H1 (cell line): ENCODE data around the gene ANK3. TPM values are rescaled to one million over a fixed set of nuclear protein-coding genes. Genes with fewer than 3 reads are reported as not detected.

ENCODE experiments used
- CTCF ChIA-PET: fragments of 300-600 bp; sonication (Branson Sonifier 250); formaldehyde crosslinking; loops from one replicate; lab custom pipeline; 2021; ENCODE audit not compliant: partially characterized antibody; lab: Charles Lee
- POLR2A ChIA-PET: fragments of 300-600 bp; sonication (Branson Sonifier 250); formaldehyde crosslinking; loops from one replicate; lab custom pipeline; 2021; ENCODE audit warnings: inconsistent platforms; ENCODE audit not compliant: partially characterized antibody; lab: Charles Lee
- DNase-seq, 2 experiments: peaks; one replicate each; pipeline versions ENCODE4 v3.0.0 to v3.0.0-alpha.2; 2010 to 2022; ENCODE audit warnings: low spot score in 2 of 2, low read depth in 1 of 2, mixed read lengths in 1 of 2
- FAIRE-seq: peaks from 2 replicates; lab custom pipeline; 2011; peaks lifted over from hg19 to GRCh38; lab: Jason Lieb, UNC
- H2AFZ ChIP-seq: 2 replicates; pipeline ENCODE4 v1.8.1; 2012; ENCODE audit warnings: low read length, inconsistent platforms
- H2AK5ac ChIP-seq: 2 replicates; pipeline ENCODE4 v1.6.1; 2013; ENCODE audit warnings: low read depth, low read length
- H2BK120ac ChIP-seq: replicated peaks from 2 replicates; pipeline ENCODE3; 2013; ENCODE audit warnings: low read depth, low read length, inconsistent platforms
- H2BK12ac ChIP-seq: 2 replicates; pipeline ENCODE4 v1.6.1; 2013; ENCODE audit warnings: low read depth, low read length
- H2BK15ac ChIP-seq: 2 replicates; pipeline ENCODE4 v1.6.1; 2013; ENCODE audit warnings: low read length
- H2BK20ac ChIP-seq: 2 replicates; pipeline ENCODE4 v1.6.1; 2013; ENCODE audit warnings: low read length
- H2BK5ac ChIP-seq: 2 replicates; pipeline ENCODE4 v1.6.1; 2013; ENCODE audit warnings: low read depth, low read length
- H3K14ac ChIP-seq: 2 replicates; pipeline ENCODE4 v1.6.1; 2013; ENCODE audit warnings: inconsistent platforms; ENCODE audit not compliant: insufficient read length
- H3K18ac ChIP-seq: 2 replicates; pipeline ENCODE4 v1.6.1; 2013; ENCODE audit warnings: low read length; ENCODE audit errors: extremely low read depth
- H3K23ac ChIP-seq: 2 replicates; pipeline ENCODE4 v1.6.1; 2013; ENCODE audit warnings: inconsistent platforms; ENCODE audit not compliant: insufficient read length
- H3K23me2 ChIP-seq: 2 replicates; pipeline ENCODE4 v1.6.1; 2013; ENCODE audit warnings: low read depth, low read length
- H3K27ac ChIP-seq: 2 replicates; pipeline ENCODE4 v1.6.1; 2011; ENCODE audit warnings: low read depth, low read length, inconsistent platforms
- H3K27me3 ChIP-seq, 4 experiments: replicated peaks in 1 of 4; 1 replicate in 1 of 4; 2 replicates in 3 of 4; pipeline versions ENCODE4 v1.6.1 to v1.8.1; 2011 to 2013; ENCODE audit warnings: low read length in 3 of 4, mild to moderate bottlenecking in 3 of 4, inconsistent platforms in 2 of 4, mixed read lengths in 2 of 4, moderate library complexity in 1 of 4; ENCODE audit not compliant: control insufficient read depth in 3 of 4, insufficient read depth in 3 of 4; ENCODE audit errors: extremely low read depth in 1 of 4
- H3K36me3 ChIP-seq, 4 experiments: 2 replicates each; pipeline versions ENCODE4 v1.6.1 to v1.8.1; 2011 to 2013; ENCODE audit warnings: mild to moderate bottlenecking in 4 of 4, low read length in 3 of 4, moderate library complexity in 2 of 4, control low read depth in 1 of 4, inconsistent platforms in 1 of 4; ENCODE audit not compliant: insufficient read depth in 4 of 4, control insufficient read depth in 2 of 4
- H3K4ac ChIP-seq: replicated peaks from 2 replicates; pipeline ENCODE3; 2013; ENCODE audit warnings: low read length, low read depth, mixed read lengths, inconsistent platforms; ENCODE audit not compliant: insufficient read length
- H3K4me1 ChIP-seq, 4 experiments: replicated peaks in 1 of 4; 1 replicate in 1 of 4; 2 replicates in 3 of 4; pipeline versions ENCODE4 v1.6.1 to v1.8.1; 2011 to 2013; ENCODE audit warnings: low read length in 3 of 4, inconsistent platforms in 2 of 4, mixed read lengths in 1 of 4; ENCODE audit not compliant: insufficient read depth in 4 of 4, control insufficient read depth in 3 of 4
- H3K4me2 ChIP-seq, 2 experiments: 2 replicates each; pipeline versions ENCODE4 v1.6.1 to v1.8.1; 2011 to 2013; ENCODE audit warnings: low read depth in 2 of 2, low read length in 2 of 2, control low read depth in 1 of 2, inconsistent platforms in 1 of 2, mild to moderate bottlenecking in 1 of 2; ENCODE audit not compliant: insufficient read depth in 1 of 2
- H3K4me3 ChIP-seq, 4 experiments: fragments of 200-600, 300-600 bp in 1 of 4; sonication (generic), shearing (Covaris generic), sonication (Bioruptor Twin) in 1 of 4; 2 replicates each; pipeline versions ENCODE4 v1.5.1 to v1.8.1; 2011 to 2016; ENCODE audit warnings: low read length in 4 of 4, low read depth in 3 of 4, control low read depth in 2 of 4, inconsistent platforms in 2 of 4, mild to moderate bottlenecking in 2 of 4, mixed read lengths in 1 of 4, moderate library complexity in 1 of 4; ENCODE audit not compliant: insufficient read depth in 2 of 4; ENCODE audit errors: extremely low read depth in 1 of 4
- H3K56ac ChIP-seq: replicated peaks from 2 replicates; pipeline ENCODE3; 2013; ENCODE audit warnings: low read depth, mild to moderate bottlenecking, mixed read lengths, low read length, inconsistent platforms; ENCODE audit not compliant: insufficient read length
- H3K79me1 ChIP-seq: 2 replicates; pipeline ENCODE4 v1.6.1; 2013; ENCODE audit warnings: low read depth, low read length, control low read depth
- H3K79me2 ChIP-seq, 2 experiments: 2 replicates each; pipeline versions ENCODE4 v1.6.1 to v1.8.1; 2012 to 2013; ENCODE audit warnings: low read length in 2 of 2, mild to moderate bottlenecking in 2 of 2, inconsistent platforms in 1 of 2; ENCODE audit not compliant: insufficient read depth in 2 of 2, control insufficient read depth in 1 of 2
- H3K9ac ChIP-seq, 4 experiments: replicated peaks in 1 of 4; 1 replicate in 1 of 4; 2 replicates in 3 of 4; pipeline versions ENCODE4 v1.6.1 to v1.8.1; 2011 to 2013; ENCODE audit warnings: low read depth in 3 of 4, low read length in 3 of 4, control low read depth in 2 of 4, mild to moderate bottlenecking in 2 of 4, moderate library complexity in 2 of 4, inconsistent platforms in 1 of 4; ENCODE audit errors: extremely low read depth in 1 of 4
- H3K9me3 ChIP-seq, 2 experiments: 2 replicates each; pipeline versions ENCODE4 v1.6.1 to v1.8.1; 2012 to 2013; ENCODE audit warnings: mild to moderate bottlenecking in 2 of 2, moderate library complexity in 2 of 2, control low read depth in 1 of 2, inconsistent platforms in 1 of 2, low read depth in 1 of 2, low read length in 1 of 2, mixed read lengths in 1 of 2; ENCODE audit not compliant: insufficient read depth in 2 of 2
- H4K20me1 ChIP-seq, 2 experiments: replicated peaks in 1 of 2; 2 replicates each; pipeline versions ENCODE3 to v1.8.1; 2011 to 2013; ENCODE audit warnings: inconsistent platforms in 2 of 2, low read length in 2 of 2, mild to moderate bottlenecking in 1 of 2; ENCODE audit not compliant: insufficient read depth in 2 of 2, control insufficient read depth in 1 of 2
- H4K5ac ChIP-seq: 2 replicates; pipeline ENCODE4 v1.6.1; 2013; ENCODE audit warnings: low read length, low read depth, mixed read lengths, inconsistent platforms; ENCODE audit not compliant: insufficient read length
- H4K8ac ChIP-seq: 2 replicates; pipeline ENCODE4 v1.8.0; 2013; ENCODE audit warnings: mild to moderate bottlenecking, moderate library complexity, low read length, inconsistent platforms; ENCODE audit not compliant: insufficient read depth; ENCODE audit errors: extremely low read depth
- H4K91ac ChIP-seq: replicated peaks from 2 replicates; pipeline ENCODE3; 2013; ENCODE audit warnings: low read length, mixed read lengths, inconsistent platforms; ENCODE audit not compliant: insufficient read length
- BACH1 ChIP-seq: IDR thresholded peaks from 2 replicates; pipeline ENCODE4 v1.6.1; 2012; ENCODE audit warnings: low read length, improper control_type of control experiment
- CBX5 ChIP-seq: fragments of 300-800, 300-1000 bp; sonication (generic); IDR thresholded peaks from 2 replicates; pipeline ENCODE4 v1.7.1; 2016; ENCODE audit warnings: antibody characterized with exemption, low read length, low read depth
- CTCF ChIP-seq, 3 experiments: IDR thresholded peaks; 1 replicate in 2 of 3; 2 replicates in 1 of 3; pipeline versions ENCODE4 v1.5.1 to v1.6.1; 2011; ENCODE audit warnings: low read length in 3 of 3, mild to moderate bottlenecking in 3 of 3, inconsistent platforms in 2 of 3, low read depth in 1 of 3, moderate library complexity in 1 of 3; ENCODE audit not compliant: insufficient read depth in 1 of 3; ENCODE audit errors: control extremely low read depth in 1 of 3
- GTF2F1 ChIP-seq: IDR thresholded peaks from 2 replicates; pipeline ENCODE4 v1.6.1; 2012; ENCODE audit warnings: low read depth, low read length, improper control_type of control experiment, borderline replicate concordance
- HDAC6 ChIP-seq: IDR thresholded peaks from one replicate; pipeline ENCODE4 v1.7.1; 2012; ENCODE audit warnings: low read depth, mild to moderate bottlenecking, inconsistent platforms, low read length, moderate library complexity
- KDM4A ChIP-seq: IDR thresholded peaks from one replicate; pipeline ENCODE4 v1.7.1; 2012; ENCODE audit warnings: low read depth, mild to moderate bottlenecking, moderate library complexity, low read length, inconsistent platforms; ENCODE audit not compliant: severe bottlenecking
- KDM5A ChIP-seq: fragments of 200-600 bp; IDR thresholded peaks from 2 replicates; pipeline ENCODE4 v1.7.1; 2012; ENCODE audit warnings: mild to moderate bottlenecking, low read length, inconsistent platforms, mixed read lengths
- RXRA ChIP-seq: IDR thresholded peaks from 2 replicates; pipeline ENCODE4 v1.6.1; 2011; ENCODE audit warnings: low read depth, mild to moderate bottlenecking, low read length, moderate library complexity; ENCODE audit not compliant: insufficient read depth
- SIN3A ChIP-seq, 2 experiments: IDR thresholded peaks in 1 of 2; conservative IDR thresholded peaks in 1 of 2; 2 replicates each; pipeline ENCODE4 v1.6.1; 2011 to 2012; ENCODE audit warnings: low read length in 2 of 2, improper control_type of control experiment in 1 of 2, low read depth in 1 of 2, mild to moderate bottlenecking in 1 of 2
- SP1 ChIP-seq: IDR thresholded peaks from 2 replicates; pipeline ENCODE4 v1.6.1; 2011; ENCODE audit warnings: low read depth, low read length
- SP2 ChIP-seq: IDR thresholded peaks from 2 replicates; pipeline ENCODE4 v1.6.1; 2012; ENCODE audit warnings: mild to moderate bottlenecking, low read length, inconsistent platforms
- WGBS, 2 experiments: shearing (Covaris generic) in 1 of 2; methylation state at CpG; one replicate each; pipeline versions ENCODE4 v1.1.6 to v1.1.7; 2013 to 2015; ENCODE audit warnings: low lambda C conversion rate in 2 of 2, mixed read lengths in 2 of 2, inconsistent platforms in 1 of 2, low coverage in 1 of 2, missing lambda C conversion rate in 1 of 2; ENCODE audit not compliant: insufficient replicate concordance in 2 of 2, insufficient coverage in 1 of 2, insufficient read length in 1 of 2; ENCODE audit errors: extremely low coverage in 1 of 2, missing lambda C conversion rate in 1 of 2; 5-methylcytosine and 5-hydroxymethylcytosine counted together
- polyA plus RNA-seq, 7 experiments: library from polyadenylated mRNA; depleted of rRNA in 3 of 7; stranded (reverse) in 5 of 7; unstranded in 2 of 7; fragments of >200 nt in 5 of 7; fragments of 200-250 nt in 2 of 7; gene quantifications; 1 replicate in 5 of 7; 2 replicates in 1 of 7; 4 replicates in 1 of 7; pipeline versions ENCODE4 v1.2.1 to v1.2.3, GENCODE V29; 2011 to 2013; ENCODE audit warnings: missing spikeins in 2 of 7, mixed read lengths in 2 of 7
- total RNA-seq: library from RNA; stranded (reverse); fragmentation: NEBNext Ultra II Directional; extraction: Animal tissue kit (Norgen Biotek cat#: 25700); gene quantifications from 2 replicates; pipeline ENCODE4 v1.2.1, GENCODE V29; 2021

The ANK3 gene
- total and polyA plus RNA-seq, 2 of the 8 experiments (the other 6 are each of a cell fraction or from before 2014, with no cell fraction given), result 18.1 to 67.9 TPM

GRCh38 chr10:60044971-60045370, 344.7 kb downstream of the ANK3 start:
- H3K9ac ChIP-seq, result no peak overlapping the region
- H2BK15ac ChIP-seq, result no peak overlapping the region
- no peak overlapping the region for H3K4me3 ChIP-seq
- no peak overlapping the region for H3K18ac ChIP-seq
- no peak overlapping the region for H2AFZ ChIP-seq
- no peak overlapping the region for H4K5ac ChIP-seq
- H4K91ac ChIP-seq, result no peak overlapping the region
- no peak overlapping the region for H4K8ac ChIP-seq
- no peak overlapping the region for H3K4me2 ChIP-seq
- H3K27ac ChIP-seq, result no peak overlapping the region
- H3K4me1 ChIP-seq, result peaks cover 0 to 7% (median 0%) of the 10 kb centered on the region in 4 experiments; a peak in 3 of 7 replicates
- no peak overlapping the region for H2BK12ac ChIP-seq
- no peak overlapping the region for H2BK120ac ChIP-seq
- FAIRE-seq (no peak), DNase-seq (no peak)
- H3K56ac ChIP-seq, result no peak overlapping the region
- no peaks in the 10 kb centered on the region for H3K23me2 ChIP-seq
- no peak overlapping the region for H2BK5ac ChIP-seq
- 82% methylated on average over 2 of the region's 2 CpGs; no CpG with 5 or more reads in 1 of the 2 experiments for WGBS, 2 experiments
- no peak overlapping the region for H3K23ac ChIP-seq
- ChIA-PET POLR2A (no interaction called here), CTCF (interaction anchor here (2.0 kb wide), 1 partner anchor 11 kb away, joined by 6 read pairs; no protein-coding TSS in a partner anchor)
- no peak overlapping the region for H3K14ac ChIP-seq
- H3K9me3 ChIP-seq, result no peaks in the 10 kb centered on the region
- H3K4ac ChIP-seq, result no peak overlapping the region
- no peaks in the 10 kb centered on the region for H3K27me3 ChIP-seq
- no peak overlapping the region for H2AK5ac ChIP-seq
- no peak overlapping the region for H2BK20ac ChIP-seq
- no peaks in the 10 kb centered on the region for H3K79me2 ChIP-seq
- no peaks in the 10 kb centered on the region for H3K79me1 ChIP-seq
- H3K36me3 ChIP-seq, result no peaks in the 10 kb centered on the region
- no peaks in the 10 kb centered on the region for H4K20me1 ChIP-seq
- TF ChIP-seq GTF2F1, result no peak
- TF ChIP-seq SIN3A (conservative IDR thresholded peaks at IDR 0.05 in 1 of 2, IDR thresholded peaks at IDR 0.05 in 1 of 2; ENCODE audit: low read depth in 1 of 2, low read length in 2 of 2), result no peak
- no peak for TF ChIP-seq KDM4A
- no peak for TF ChIP-seq BACH1
- no peak for TF ChIP-seq CBX5
- TF ChIP-seq RXRA, result no peak
- no peak for TF ChIP-seq SP2
- TF ChIP-seq CTCF (IDR thresholded peaks at IDR 0.05; ENCODE audit: control extremely low read depth in 1 of 3, insufficient read depth in 1 of 3, low read depth in 1 of 3, low read length in 3 of 3), result no peak
- no peak for TF ChIP-seq HDAC6
- TF ChIP-seq SP1, result no peak
- no peak for TF ChIP-seq KDM5A
